GM18907 (cell line): Measurements from ENCODE around the gene SLC18A2.
"Not testable (repeated sequence)": the region's sequence is repeated elsewhere in the genome, so short reads cannot be mapped to it uniquely, and the experiment has no call there.

Source experiments
- ATAC-seq: cut with Tn5 transposase; IDR thresholded peaks from one replicate; pipeline ENCODE4 v1.9.1; 2021; ENCODE audit warnings: mild to moderate bottlenecking, moderate library complexity; ENCODE audit not compliant: unreplicated experiment

Gene SLC18A2

DNA sequence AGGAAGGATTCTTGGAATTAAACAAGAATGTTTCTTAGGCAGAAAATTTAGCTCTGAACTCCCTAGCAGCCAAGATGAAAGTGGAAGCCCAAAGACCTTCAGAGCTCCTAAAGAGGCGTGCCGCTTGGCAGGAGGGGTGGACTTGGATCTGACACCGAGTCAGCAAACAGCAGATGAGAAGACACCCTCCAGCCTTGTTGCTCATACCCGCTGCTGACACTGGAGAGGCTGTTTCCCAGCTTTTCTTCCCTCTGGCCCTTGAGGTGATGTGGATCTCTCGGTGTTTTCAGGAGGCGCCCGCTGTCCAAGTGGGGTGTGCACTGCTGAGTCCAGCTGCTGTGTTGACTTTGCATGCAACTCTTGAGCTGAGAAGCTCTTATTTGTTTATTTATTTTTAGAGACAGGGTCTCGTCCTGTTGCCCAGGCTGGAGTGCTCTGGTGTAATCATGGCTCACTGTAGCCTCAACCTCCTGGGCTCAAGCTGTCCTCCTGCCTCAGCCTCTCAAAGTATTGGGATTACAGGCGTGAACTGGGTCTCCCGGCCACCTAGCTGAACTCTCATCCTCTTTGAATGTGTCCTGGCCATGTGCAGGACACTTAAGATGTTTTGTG, 21.5 kb downstream of the SLC18A2 start:
- no peak for ATAC-seq

DNA sequence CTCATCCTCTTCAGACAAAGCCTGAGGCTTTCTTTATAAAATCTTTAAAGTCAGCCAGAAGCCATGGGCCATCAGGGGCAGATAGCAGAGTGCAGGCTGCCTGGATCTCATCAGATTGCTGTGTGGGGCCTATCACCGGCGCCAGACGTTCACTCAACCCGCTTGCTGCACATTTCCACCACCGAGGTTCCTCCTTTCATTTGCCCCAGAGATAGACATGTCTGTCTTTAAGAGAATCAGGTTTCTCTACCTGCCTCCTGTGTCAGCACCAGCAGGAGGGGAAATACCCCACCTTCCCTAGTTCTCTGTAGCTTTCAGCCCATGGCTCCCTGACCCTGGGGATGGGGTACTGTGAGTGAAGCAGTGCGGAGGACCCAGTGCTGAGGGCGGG, 22.0 kb downstream of the SLC18A2 start:
- no peak for ATAC-seq

DNA sequence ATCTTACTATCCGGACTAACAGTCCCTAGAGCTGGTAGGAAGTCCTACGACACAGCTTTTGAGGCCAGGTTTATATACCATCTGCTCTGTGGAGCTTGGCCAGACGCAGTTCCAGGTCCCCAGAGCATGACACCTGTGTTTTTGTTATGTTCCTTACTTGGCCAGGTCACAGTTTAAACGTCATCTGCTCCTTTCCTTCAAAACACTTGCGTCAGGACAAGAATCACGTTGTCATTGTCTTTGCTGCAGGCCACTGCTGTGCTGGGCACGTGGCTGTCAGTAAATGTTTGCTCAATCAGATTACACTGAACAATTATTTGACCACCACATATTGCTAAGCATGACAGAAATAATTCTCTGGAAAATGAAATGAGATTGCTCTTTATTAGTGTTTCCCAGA, 23.9 kb downstream of the SLC18A2 start:
- no peak for ATAC-seq

DNA sequence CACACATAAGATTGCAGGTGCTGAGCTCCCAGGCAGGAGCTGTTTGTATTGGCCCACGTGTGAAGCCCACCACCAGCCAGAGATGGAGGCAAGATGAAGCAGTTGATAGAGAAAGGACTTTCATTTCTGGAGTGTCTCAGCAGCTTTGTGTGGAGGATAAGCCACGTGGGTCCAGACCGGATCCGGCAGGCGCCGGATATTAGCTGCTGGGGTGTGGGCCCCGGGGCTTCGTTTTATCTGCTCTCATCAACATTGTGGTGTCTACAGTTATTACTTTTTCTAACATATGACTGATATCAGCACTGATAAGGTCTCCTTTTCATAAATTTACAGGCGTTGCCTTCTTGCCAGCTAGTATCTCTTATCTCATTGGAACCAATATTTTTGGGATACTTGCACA, 25.5 kb downstream of the SLC18A2 start:
- ATAC-seq = no peak

DNA sequence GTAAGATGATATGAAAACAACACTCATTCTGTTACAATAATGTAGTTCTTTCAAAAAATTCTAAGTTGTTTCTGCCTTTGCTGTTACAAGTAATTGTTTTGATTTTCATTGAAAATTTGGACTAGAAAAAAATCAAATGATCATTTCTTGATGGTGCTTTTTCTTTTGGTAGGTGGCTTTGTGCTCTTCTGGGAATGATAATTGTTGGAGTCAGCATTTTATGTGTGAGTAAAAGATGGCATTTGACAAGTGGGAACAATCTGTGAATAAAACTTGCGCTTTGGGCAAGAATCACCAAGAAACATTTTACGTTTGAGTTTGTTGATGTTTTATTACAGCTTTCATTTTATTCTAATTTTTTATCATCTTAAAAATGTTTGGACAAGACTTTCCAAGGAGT, 25.9 kb downstream of the SLC18A2 start:
- no peak for ATAC-seq

DNA sequence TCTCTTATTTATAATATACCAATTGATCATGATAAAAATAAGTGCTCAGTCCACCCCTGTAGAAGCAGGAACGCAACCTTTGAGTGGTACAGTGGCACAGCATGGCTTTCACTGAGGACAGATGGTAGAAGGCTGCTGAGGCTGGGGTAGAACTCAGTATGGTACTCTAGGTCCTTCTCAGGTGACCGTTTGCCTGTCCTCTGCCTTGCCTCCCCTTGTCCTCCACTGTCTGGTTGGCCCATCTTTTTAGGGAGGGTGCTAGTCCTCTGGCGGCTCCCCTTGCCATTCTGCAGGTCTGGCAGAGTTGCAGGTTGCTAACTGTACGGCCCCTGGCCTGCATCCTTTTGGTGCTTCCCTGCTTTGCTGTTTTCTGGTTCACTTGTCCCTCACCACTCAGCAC, 27.3 kb downstream of the SLC18A2 start:
- ATAC-seq = no peak

DNA sequence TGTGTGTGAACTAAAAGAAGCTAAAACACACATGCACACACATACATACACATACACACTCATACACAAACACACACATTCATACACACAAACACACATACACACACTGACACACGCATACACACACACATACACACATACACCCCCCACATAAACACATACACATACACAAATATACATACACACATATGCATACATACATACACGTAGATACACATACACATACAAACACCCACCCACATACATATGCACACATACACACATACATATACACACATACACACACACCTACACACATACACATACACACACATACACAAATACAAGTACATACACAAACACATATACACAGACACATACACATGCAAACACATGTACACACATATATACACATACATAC, 28.0 kb downstream of the SLC18A2 start:
- ATAC-seq = no peak

DNA sequence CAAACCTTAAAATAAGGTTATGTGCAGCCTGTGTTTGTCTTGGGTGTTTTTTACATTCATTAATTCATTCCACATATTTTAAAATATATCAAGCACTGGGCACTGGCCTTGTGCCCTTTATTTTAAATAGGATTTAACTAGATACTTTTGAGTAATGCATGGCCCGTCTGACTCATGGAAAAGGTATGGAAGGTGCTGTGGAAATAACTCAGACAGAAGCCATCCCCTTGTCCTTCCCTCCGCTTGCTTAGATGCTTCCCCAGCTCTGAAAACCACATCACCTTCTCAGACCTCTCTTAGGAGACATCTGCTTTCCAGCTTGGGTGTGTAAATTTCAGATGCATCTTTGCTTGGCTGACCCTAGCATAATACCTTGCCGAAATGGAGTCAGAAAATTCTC, 30.5 kb downstream of the SLC18A2 start:
- no peak for ATAC-seq

DNA sequence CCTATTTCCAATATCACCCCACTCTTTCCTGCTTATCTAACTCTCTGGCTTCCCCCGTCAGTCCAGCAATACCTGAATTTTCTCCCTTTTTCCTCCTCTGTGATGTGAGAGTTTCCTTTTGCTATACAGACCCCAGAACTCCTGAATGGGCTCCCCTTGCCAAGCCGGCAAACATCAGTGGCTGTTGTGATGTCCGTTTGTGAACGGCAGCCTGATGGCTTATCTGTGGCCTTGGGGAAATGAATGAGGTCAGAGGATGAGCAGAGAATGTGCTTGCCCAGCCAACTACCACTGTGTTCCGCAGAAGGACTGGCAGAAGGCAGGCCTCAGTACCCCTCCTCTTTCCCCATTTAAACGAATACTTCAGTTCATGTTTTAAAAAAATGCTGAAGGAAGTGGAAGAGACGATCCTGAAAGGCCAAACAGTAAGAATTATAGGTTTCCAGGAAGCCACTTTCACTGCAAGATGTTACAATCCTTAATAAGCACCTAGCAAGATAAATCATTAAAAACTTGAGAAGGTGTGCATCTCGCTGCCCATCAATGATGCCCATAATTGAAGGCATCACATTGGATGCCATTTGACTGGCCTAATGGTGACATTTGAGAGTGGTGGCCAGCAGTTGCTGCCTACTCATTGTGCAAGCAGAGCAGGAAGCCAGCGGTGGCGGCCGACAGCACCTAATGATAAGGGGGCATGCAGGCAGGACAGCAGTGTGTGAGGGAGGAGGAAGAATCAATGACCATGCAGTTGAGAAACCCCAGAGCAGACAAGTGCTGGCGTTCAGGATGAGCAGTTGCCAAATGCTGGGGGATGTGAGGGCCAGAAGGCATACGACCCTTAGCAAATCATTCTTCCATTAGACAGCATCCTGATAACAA, 31.5 kb downstream of the SLC18A2 start:
- no peak for ATAC-seq

DNA sequence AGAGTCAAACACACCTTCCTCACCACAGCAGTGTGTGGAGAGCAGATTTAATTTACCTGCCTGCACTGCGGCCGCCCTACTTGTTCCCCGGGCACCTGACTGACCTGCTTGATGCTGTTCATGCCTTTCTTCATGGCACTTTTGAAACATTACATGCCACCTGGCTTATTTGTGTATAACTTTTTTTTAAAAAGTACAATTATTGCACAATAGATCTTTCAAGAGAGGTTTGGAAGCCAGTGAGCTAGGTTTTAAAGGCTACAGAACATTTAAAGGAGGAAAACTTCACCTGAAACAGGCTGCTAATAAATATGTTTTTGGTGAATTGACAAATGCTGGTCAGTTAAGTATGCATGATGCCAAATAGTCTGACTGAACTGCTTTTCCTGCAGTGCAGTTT, 33.1 kb downstream of the SLC18A2 start:
- no peak for ATAC-seq

DNA sequence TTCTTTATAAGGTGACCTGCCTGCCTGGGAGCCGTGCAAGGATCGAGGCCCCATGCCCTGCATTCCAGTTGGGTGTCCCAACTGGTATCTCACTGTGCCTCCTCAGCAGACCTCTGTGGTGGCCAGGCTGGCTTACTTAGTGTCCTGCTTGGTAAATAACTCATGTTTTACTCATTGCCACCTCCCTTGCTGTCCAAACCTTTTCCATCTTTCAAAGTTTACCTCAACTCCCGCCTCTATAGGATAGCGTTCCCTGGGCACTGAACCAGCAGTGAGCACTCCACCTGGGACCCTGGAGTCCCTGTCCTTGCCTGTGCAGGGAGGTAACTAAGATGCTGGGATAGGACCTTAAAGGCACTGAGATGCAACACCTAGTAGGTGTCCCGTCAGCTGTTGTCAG, 33.6 kb downstream of the SLC18A2 start:
- no peak for ATAC-seq

DNA sequence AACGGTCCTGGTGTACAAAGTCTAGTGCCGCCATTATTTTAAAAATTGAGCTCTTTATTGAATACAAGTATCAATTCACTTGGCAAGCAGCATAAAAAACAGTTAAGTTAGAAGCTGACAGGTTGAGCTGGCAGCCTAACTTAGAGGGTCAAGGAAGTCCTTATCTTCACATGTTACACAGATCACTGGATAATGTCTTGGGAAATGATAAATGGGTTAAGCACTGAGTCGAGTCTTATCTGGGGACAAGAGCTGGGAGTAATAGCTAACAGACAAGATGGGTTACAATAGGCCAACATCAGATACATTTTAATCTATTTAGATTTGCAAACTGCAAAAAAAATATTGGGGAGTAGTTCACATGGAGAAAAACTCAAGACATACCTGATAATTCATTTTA, 34.2 kb downstream of the SLC18A2 start:
- ATAC-seq = no peak

DNA sequence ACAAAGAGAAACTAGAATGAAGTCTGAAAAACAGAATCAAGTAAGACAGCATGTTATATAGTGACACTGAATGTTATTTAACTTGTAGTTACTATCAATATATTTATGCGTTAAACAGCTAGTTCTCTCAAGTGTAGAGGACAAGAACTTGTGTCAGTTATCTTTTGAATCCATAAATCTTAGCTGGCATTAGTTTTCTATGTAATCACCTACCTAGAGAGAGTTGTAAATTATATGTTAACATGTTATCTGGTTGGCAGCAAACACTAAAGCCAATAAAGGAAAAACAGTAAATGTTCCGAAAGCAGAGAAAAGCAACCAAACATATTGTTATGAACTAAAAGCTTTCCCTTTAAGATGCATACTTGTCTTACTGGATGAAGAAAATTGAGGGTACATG, 36.8 kb downstream of the SLC18A2 start:
- ATAC-seq = no peak

DNA sequence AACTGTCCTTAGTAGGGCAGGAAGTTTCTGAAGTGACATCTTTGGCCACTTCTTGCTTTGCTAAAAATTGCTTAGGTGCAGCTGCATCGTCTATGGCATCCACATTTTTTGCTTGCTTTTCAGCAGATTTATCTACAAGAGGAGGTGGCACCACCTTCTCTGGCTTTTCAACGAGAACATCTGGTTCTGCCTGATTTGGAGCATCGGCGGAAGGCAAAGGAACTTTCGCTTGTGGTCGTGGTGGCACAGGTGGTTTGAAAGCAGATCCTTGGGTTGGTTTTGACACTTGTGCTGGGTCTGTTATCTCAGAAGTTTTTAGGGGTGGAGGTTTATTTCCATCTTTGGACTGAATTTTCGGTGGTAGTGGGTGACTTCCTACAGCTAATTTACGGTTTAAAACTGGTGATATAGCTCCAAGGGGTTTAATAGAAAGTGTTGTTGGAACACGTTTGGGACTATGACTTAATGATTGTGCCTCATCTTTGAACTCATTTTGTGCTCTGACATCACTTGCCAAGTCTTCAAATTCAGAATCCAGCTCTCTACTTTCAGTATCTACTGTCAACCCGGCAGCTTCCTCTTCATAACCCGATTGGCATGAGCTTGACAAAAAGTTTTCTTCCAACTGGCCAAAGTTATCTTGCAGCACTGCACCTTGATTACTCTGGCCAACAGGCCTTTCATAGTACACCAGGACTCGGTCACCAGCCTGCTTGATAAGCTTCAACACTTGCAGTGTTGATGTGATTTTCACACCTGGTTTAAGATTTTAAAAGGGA, 44.0 kb downstream of the SLC18A2 start:
- ATAC-seq = no peak

DNA sequence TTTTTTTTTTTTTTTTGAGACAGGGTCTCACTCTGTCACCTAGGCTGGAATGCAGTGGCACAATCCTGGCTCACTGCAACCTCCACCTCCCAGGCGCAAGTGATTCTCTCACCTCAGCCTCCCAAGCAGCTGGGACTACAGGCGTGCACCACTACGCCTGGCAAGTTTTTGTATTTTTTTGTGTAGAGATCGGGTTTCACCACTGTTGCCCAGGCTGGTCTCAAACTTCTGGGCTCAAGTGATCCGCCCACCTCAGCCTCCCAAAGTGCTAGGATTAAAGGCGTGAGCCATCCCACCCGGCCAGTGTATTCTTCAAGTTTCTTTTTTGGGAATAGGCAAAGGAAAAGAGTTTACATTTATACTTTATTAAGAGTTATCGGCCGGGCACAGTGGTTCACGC, 50.0 kb downstream of the SLC18A2 start:
- not testable (repeated sequence) for ATAC-seq

DNA sequence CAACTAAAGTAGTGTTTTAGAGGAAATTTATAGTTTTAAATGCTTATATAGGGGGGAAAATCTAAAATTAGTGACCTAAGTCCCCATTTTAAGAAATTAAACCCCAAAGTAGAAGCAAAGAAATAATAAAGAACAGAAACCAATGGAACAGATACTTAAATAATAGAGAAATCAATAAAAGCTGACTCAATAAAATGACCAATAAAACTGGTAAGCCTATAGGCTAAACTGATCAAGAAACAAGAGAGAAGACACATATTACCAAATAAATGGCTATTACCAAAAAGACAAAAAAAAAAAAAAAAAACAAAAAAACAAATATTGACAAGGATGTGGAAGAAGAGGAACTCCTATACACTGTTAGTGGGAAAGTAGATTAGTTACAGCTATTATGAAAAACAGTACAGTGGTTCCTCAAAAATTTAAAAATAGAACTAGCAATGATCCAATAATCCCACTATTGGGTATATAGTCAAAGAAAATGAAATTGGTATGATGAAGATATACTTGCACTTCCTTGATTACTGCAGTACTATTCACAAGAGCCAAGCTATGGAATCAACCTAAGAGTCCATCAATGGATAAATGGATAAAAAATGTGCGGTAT, 53.2 kb downstream of the SLC18A2 start:
- ATAC-seq = no peak

DNA sequence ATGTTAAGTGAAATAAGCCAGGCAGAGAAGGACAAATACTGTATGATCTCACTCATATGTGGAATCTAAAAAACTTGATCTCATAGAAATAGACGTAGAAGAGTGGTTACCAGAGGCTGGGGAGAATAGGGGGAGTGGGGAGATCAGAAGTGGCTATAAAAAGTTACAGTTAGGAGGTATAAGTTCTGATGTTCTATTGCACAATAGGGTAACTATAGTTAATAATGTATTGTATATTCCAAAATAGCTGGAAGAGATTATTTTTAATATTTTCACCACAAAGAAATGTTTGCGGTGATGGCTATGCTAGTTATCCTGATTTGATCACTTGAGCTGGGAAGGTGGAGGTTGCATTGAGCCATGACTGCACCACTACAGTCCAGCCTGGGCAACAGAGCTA, 53.8 kb downstream of the SLC18A2 start:
- no peak for ATAC-seq

DNA sequence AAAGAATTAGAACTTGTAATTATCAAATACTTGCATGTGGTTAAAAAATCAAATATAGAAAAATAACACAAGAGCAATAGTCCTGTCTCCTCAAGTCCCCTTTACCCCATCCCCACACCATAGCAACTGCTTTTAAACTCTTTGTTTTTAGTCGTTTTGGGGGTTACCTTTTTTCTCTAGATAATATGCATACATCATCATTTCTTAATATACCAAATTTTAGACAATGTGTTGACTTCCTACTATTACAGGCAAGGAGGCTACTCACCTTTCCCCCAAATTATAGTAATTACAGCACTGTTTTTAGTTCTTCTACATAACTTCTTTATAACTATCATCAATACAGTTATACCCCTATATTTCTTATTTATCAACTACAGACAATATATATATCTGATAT, 57.3 kb downstream of the SLC18A2 start:
- no peak for ATAC-seq

DNA sequence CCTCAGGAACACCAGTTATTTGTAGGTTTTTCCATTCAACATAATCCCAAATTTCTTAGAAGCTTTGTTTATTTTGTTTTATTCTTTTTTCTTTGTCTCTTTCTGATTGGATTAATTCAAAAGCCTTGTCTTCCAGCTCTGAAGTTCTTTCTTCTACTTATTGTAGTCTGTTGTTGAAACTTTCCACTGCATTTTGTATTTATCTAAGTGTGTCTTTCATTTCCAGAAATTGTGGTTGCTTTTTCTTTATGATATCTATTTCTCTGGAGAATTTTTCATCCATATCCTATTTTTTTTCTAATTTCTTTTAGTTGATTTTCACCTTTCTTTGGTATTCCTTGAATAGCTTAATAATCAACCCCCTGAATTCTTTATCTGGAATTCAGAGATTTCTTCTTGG, 58.5 kb downstream of the SLC18A2 start:
- no peak for ATAC-seq

DNA sequence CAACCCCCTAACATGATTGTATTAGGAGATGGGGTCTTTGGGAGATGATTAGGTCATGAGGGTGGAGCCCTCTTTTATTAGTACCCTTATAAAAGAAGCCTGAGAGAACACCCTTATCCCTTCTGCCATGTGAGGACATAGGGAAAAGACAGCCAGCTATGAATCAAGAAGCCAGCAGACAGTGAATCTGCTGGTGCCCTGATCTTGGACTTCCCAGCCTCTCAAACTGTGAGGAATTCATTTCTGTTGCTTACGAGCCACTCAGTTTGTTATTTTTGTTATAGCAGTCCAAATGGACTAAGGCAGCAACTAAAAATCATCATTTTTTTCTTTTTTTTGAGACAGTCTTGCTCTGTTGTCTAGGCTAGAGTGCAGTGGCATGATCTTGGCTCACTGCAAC, 59.8 kb downstream of the SLC18A2 start:
- no peak for ATAC-seq

DNA sequence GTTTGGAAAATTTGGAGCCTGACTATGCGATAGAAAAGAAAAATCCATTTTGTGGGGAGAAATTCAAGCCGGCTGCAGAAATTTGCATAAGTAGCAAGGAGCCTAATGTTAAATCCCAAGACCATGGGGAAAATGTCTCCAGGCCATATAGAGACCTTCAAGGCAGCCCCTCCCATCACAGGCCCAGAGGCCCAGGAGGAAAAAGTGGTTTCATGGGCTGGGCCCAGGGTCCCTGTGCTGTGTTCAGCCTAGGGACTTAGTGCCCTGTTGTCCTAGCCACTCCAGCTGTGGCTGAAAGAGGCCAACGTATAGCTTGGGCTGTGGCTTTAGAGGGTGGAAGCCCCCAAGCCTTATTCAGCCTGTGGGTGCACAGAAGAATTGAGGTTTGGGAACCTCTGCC, 62.5 kb downstream of the SLC18A2 start:
- not testable (repeated sequence) for ATAC-seq
